Stimulated activated CD4-positive, alpha-beta T cell treated with anti-CD3 and anti-CD28 coated beads, Interleukin-12 subunit alpha, Interleukin-12 subunit beta, amount 100 ng/mL, for 4 hours (primary cell): Measurements from ENCODE around the gene BST2.

ENCODE experiments used
- DNase-seq: peaks from one replicate; pipeline ENCODE4 v3.0.0-alpha.2; 2020

The BST2 gene, protein sequence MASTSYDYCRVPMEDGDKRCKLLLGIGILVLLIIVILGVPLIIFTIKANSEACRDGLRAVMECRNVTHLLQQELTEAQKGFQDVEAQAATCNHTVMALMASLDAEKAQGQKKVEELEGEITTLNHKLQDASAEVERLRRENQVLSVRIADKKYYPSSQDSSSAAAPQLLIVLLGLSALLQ

DNA sequence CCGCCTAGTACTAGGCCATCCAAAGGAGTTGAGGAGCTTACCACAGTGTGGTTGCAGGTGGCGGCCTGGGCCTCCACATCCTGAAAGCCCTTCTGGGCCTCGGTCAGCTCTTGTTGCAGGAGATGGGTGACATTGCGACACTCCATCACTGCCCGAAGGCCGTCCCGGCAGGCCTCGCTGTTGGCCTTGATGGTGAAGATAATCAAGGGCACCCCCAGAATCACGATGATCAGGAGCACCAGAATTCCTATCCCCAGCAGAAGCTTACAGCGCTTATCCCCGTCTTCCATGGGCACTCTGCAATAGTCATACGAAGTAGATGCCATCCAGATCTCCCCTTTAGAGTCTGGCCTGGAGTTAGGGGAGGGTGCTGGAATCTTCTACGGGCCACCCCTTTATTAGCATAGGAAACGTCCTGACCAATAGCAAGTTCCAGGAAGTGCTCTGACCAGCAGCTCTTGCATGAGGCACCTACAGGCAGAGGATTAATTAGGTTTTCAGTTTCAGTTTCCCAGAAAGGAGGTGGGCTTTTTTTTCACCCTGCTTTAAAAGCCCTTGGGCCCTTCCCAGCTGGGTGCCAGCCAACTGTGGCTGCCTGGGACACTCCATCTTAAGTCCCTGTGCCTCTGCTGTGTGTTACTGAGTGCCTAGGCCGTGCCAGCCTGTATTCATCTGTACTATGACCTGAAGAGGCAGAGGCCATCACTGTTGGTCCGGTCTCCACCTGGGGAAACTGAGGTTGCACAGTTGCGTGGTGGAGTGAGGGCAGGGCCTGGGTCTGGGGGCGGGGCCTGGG lies at the start of gene BST2:
Gene BST2, minus strand, starts transcription at position 381 of the 796 bp plus-strand sequence. Its CDS starts 55 bp downstream, at position 326.
- DNase-seq: peak; percentile 30

DNA sequence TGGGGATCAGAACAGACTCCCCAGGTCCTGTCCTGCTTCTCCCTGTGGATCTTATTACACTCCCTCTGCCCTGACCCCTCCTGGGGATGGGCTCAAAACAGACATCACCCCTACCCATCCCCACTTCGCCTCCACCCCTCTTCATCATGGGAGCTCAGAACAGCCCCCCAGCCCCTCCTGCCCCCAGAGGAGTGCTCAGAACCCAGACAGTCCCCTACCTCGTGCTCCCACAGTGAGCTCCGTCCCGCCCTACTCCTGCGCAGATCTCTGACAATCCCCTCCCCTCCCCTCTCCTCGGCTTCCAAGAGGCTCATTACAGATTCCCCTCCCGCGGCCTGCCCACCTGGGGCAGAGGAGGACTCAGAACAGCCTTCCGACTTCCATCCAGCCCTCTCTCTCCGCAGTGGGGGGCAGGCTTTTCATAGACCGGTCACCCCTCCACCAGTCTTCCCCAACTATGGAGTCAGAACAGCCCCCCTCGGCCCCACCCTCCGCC lies 49.2 kb upstream of the BST2 start:
- no peak for DNase-seq

DNA sequence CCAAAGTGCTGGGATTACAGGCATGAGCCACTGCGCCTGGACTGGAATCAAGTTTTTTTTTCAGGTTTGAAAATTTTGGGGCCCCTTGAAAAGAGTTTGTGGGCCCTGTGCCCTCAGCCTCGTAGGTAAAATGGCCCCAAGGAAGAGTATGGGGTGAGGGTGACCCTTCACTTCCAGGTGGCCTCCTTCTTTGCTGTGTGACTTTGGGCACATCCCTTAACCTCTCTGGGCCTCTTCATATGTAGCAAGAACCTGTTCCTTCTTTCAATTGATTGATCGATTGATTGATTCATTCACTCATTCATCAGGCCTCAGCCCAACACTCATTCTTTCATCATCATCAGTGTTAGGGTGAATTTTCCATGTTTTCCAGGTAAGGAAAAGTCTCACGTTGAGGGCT lies 46.4 kb upstream of the BST2 start:
- no peak for DNase-seq

DNA sequence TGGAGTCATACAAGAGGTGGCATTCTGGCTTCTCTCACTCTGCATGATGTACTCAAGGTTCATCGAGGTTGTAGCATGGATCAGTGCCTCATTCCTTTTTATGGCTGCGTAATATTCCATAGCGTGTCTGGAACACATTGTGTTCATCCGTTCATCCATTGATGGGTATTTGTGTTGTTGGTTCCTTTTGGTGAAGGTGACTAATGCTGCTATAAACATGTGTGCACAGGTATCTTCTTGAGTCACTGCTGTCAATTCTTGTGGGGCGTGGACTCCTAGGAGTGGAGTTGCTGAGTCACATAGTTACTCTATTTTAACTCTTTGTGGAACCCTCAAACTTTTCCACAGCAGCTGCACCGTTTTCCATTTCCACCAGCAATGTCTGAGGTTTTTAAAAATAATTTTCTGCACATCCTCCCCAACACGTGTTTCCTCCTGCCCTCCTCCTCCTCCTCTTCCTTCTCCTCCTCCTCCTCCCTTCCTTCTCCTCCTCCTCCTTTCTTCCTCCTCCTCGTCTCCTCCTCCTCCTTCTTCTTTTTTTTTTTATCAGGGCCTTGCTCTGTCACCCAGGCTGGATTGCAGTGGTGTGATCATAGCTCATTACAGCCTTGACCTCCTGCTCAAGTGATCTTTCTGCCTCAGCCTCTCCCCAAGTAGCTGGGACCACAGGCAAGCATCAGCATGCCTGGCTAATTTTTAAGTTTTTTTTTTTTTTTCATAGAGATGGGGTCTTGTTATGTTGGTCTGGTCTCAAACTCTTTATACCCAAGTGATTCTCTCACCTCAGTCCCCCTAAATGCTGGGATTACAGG lies 45.0 kb upstream of the BST2 start:
- peak; percentile 37 for DNase-seq

DNA sequence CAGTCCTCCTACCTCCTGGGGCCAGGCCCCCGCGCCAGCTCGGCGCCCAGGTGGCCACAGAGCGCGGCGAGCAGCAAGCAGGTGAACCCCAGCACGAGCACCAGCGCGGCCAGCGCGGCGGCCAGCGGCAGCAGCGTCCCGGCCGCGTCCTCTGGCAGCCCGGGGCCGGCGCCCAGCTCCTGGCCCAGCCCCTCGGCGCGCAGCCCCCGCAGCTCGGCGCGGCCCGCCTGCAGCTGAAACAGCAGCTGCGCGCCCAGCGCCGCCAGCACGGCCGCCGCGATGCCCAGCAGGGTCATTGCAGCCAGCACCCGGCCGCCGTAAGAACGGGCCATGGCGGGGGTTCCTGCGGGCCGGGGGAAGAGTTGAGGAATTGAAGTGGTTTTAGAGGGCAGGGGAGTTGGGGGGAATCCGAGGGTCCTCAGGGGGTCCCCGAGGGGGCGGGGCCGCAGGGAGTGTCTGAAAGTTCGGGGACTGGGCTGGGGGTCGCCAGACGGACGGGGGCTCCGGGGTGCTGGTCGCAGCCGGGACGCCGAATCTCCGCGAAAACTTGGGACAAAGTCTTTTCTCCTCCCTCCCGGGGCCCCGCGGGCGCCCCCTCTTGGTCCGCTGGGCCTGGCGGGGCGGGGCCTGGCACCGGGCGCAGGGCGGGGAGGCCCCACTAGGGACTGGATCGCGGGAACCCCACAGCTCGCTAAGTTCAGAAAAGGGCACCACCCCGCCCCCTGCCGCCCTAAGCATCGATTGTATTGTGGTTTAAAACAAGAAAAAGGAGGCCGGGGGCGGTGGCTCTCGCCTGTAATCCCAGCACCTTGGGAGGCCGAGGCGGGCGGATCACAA lies 42.9 kb upstream of the BST2 start, which contains the start of gene TMEM221:
Gene TMEM221, minus strand, starts transcription at position 538 of the 837 bp plus-strand sequence. Its CDS starts 206 bp downstream, at position 332.
- DNase-seq: peak; percentile 49

DNA sequence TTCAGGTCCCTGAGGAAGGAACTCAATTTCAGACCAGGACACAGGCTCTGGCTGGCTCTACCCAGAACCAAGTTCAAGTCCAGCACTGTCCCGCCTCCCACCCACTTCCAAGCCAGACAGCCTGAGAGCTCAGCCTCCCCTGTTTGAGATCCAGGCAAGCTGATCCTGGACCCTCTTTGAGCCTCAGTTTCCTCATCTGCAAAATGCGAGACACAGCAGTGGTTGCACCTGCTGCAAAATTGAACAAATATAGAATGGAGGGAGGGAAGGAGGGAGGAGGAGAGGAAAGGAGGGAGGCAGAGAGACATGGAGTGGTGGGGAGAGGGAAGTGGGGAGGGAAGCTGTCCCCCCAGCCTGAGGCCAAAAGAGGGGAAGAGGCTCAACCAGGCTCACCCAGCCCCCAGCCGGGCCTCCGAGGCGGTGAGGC lies 42.3 kb upstream of the BST2 start:
- DNase-seq: no peak

DNA sequence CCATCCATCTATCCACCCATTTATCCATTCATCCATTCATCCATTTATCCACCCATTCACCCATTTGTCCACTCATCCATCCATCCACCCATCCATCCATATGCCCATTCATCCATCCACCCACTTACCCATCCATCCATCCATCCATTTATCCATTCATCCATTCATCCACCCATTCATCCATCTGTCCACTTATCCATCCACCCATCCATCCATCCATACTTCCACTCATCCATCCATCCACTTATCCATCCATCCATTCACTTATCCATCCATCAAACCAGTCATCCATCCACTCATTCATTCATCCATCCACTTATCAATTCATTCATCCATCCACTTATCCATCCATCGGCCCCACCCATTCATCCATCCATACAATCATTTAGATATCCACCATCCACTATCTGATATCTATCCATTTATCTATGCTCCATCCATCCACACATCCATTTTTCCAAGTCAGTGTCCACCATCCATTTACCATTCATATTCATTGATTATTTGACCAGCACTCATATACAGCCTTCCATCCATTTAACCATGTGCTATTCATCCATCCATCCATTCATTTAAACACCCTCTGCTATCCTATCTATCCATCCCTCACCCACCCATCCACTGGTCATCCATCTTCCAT lies 40.2 kb upstream of the BST2 start:
- no peak for DNase-seq

DNA sequence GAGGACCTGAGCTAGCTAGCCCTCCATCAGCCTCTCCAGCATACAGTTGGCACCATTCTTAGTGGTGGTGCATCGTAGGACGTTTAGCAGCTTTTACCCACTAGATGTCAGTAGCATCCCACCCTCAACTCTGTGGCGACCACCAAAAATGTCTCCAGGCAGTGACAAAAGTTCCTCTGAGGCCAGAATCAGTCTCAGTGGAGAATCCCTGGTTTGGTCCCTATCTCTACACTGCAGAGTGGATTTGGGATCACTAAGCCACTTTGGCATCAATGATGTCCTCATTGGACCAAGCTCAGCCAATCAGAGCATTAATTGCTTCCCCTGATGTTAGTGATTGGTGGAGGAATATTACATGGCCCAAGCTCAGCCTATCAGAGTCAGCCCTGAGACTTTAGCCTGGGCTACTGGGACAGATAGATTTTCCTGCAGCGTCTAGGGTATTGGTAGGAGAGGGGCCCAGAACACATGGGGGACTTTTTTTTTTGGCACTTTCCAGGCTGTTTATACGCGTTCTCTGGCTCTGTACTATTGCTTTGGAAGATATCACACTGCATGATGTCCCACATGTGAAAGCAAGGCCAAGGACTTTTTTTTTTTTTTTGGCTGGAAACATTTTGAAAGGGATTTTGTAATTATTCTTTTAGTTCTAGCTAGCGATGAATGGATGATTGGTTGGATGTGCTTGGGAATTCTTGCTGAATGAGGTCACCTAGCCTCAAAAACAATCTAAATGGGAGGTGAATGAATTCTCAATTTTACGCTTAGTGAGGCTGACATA lies 36.0 kb upstream of the BST2 start:
- no peak for DNase-seq

DNA sequence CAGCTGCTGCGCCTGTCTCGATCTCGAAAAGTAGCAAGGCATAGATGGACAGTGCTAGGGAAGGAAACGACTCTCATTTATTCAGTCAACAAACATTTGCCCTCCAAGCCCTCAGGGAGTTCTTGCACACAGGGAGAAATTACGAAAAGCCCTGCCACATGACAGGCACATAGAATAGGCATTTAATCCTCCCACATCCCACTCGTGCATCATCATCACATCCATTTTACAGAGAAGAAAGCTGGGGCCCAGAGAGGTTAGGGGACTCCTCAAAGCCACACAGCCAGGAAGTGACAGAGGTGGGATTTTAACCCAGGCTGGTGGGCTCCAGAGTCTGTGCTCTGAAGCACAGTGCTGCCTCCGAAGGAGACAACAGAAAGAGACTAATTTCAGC lies 31.4 kb upstream of the BST2 start:
- no peak for DNase-seq

DNA sequence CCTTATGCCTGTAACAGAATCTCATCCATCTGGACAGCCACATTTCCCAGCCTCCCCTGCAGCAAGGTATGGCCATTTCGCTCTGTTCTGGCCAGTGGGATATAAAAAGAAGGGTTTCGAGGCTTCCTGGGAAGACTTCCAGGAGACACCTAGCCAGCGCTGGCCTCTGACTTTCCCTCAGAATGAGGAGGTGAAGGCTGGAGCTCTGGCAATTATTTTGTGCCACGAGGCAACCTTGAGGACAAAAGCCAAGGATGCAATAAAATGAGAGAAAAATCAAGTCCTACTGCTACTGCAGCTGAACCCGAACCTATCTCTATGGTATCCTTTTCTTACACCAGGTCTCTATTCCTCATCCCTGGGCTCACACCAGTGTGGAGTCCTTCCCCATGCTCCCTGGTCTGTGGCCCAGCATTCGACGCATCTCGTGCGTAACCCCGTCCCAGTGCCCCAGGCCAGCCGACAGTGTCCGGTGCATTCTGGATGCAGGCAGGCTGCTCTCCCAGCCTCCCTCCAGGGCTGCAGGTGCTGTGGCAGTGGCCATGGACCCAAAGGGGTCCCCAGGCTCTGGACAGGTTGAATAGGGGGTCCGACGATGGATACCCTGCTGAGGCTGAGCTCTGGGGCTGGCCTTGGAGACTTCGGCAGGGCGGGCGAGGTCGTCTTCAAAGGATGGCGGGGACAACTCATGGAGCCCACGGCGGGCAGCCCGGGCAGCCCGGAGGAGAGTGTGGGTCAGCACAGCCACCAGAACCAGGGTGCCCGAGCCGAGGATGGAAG lies 30.9 kb upstream of the BST2 start:
- no peak for DNase-seq

DNA sequence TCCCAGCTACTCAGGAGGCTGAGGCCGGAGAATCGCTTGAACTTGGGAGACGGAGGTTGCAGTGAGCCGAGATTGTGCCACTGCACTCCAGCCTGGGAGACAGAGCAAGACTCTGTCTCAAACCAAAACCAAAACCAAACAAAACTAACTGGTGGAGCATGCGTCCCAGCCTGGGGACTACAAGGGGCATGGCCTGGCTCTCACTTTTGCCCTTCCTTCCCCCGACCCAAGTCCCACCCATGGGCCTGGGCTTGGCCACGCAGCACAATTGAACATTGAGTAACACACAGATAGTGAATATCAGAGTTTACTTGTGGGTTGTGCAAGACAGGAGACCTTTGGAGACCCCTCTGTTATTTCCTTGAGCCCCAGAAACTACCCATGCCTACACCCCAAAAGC lies 29.8 kb upstream of the BST2 start:
- no peak for DNase-seq

DNA sequence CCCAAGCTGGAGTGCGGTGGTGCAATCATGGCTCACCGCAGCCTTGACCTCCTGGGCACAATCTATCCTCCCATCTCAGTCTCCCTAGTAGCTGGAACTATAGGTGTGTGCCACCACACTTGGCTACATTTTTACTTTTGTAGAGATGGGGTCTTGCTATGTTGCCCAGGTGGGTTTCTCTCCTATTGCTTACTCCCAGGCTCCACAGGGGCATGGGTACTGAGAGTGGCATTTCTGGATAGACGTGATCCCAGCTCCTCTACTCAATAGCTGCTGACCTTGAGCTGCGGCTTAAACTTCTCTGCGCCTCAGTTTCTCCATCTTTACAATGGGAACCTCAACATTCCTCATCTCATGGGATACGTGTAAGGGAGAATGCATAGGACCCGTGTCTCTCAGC lies 26.0 kb upstream of the BST2 start:
- no peak for DNase-seq

DNA sequence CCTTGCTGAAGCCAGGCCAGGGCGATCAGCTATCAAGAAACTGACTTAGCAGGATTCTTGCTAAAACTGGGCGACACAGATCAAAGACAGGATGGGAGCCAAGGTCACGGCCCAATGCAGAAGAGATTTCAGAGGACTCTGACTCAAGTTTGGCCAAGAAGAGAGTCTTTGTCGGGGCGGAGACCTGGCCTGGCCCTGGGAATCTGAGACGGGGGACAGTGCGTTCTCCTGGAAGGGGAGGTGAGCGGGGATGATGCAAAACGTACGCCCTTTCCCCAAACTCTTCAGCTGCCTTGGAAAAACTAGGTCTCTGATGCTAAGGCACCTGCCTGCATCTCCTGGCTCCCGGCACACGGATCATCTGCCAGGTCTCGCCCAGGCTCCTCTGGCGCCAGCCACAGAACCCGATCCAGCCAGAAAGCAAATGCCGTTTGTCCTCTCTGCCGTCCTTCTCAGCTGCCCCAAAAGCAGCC lies 24.2 kb upstream of the BST2 start:
- no peak for DNase-seq

DNA sequence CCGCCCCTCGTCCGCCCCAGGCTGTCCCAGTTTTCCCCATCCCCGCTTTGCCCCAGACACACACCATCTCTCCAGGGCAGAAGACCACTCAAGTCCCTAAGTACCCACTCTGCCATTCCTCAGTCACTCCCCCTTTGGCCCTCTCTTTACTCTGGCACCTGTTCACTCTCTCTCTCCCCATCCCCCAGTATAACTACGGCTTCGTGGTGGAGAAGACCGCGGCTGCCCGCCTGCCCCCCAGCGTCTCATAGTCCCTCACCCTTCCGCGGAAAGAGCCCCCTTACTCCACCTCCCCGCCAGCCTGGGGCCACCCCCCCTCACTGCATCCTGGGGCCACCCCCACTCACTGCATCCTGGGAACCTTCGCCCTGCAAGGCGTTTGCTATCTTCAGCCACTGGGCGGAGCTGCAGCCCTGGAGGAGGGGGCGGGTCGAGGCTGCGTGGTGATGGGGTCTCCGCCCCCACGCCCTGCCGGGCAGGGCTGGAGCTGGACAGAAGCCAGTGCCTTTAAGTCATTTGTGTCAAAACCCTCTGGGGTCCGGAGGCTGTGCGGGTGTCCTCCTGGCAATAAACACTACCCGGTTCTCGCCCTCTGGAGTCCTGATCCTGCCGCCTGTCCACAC lies 19.4 kb upstream of the BST2 start:
- no peak for DNase-seq

DNA sequence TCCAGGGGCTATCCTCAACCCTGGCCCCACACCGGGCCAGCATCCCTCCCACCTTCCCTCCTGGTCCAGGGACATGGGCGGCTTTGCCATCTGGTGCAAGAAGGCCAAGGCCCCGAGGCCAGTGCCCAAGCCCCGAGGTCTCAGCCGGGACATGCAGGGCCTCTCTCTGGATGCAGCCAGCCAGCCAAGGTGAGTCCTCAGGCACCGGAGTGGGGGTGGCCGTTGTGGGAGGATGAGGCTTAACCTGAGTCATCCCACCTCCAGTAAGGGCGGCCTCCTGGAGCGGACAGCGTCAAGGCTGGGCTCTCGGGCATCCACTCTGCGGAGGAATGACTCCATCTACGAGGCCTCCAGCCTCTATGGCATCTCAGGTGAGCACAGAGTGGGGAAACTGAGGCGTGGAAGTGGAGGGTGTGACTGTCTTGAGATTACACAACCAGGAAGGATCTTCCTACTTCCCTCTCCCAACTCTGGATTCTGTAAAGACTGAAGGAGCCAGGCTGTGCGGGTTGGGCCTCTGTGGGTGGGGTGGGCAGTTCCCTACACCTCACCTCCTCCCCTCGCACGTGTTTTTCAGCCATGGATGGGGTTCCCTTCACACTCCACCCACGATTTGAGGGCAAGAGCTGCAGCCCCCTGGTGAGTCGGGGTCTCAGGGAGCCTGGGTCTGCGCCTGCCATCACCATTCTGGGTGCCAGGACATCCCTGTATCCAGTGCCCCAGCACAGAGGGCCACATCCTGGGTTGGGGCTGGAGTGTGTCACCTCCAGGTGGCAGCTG lies 18.2 kb upstream of the BST2 start:
- DNase-seq: no peak

DNA sequence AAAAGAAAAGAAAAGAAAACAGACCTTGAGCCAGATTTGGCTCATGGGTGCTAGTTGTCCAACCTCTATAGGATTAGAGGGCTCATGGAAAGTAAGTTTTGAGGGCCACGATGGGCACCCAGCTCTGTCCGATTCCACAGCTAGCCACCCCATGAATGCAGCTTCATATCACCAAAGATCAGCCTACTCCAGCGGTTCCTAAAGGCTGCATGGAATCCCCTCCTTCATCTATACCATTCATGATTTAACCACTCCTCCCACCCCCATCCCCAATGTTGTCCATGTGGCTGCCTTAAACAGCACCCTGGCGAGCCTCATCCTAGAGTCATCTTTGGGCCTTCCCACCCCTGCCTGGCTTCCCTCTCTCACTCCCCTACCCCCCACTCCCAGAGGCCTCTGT lies 16.5 kb upstream of the BST2 start:
- DNase-seq: no peak

DNA sequence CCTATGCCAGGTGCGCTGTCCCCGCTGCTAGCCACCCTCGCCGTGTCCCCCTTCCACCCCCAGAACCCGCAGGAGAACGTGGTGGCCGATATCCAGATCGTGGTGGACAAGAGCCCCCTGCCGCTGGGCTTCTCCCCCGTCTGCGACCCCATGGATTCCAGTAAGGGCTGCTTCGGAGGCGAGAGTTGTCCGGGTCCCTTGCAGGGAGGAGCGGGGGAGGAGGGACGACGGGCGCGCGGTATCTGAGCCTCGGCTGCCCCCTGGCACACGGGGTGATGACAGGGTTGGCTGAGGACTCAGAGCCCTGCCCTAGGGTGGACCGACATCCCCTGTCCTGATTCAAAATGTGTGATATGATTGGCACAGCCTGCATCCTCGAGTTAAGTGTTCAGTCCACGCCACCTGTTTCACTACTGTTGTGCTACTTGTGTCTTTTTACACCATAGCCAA lies 15.1 kb upstream of the BST2 start:
- DNase-seq: peak; percentile 27

DNA sequence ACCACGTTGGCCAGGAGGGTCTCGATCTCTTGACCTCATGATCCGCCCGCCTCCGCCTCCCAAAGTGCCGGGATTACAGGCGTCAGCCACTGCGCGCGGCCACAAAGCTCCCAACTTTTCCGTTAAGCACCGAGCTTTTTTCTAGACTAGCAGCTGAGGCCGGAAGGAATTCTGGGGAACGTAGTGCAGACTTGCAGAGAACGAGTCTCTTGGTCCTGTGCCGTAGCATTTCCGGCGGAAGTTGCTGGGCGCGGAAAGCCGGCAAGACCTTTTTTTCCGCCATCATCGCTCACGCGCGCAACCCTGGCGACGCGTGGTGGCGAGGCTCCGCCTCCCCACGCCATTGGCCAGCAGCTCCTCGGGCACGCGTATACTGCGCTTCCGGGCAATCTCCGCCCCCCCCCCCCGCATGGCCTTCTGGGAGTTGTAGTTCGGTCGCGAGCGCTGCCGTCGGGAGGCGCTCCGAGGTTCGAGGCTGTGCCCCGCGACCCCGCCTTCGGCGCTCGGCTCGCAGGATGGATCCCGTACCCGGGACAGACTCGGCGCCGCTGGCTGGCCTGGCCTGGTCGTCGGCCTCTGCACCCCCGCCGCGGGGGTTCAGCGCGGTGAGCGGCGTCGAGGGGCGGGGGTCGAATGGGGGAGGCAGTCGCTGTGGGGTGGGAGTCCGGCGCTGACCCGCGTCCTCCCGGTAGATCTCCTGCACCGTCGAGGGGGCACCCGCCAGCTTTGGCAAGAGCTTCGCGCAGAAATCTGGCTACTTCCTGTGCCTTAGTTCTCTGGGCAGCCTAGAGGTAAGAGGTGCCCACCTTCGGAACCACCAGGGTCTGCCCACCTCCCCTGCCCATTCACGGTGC lies 14.4 kb upstream of the BST2 start, which contains the start of gene MVB12A:
Gene MVB12A, plus strand, starts transcription at position 427 of the 854 bp plus-strand sequence. Its CDS starts 89 bp downstream, at position 516.
- DNase-seq: peak; percentile 93
